ENCODE measurements around the gene P2RX1.

The P2RX1 gene

DNA sequence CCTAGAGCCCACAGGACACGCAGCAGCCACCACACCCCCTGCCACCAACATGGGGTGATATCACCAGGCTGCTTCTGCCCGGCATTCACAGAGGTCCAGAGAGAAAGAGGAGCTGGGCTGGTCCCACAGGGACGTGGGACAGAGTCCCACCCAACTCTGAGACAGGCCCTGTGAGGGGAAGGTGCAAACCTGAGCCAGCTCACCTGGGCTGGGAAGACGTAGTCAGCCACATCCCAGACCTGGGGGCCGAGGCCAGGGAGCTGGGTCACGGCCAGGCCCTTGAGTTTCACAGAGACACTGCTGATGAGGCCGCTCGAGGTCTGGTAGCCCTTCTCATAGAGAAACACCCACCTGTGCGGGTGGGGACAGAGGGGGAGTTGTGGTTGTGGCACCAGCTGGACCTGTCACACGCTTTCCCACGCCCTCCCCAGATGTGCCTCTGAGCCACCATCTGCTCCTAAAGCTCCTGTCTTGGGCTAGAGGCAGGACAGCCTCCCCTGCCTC is 11.2 kb downstream of the P2RX1 start:
- no peak for DNase-seq

DNA sequence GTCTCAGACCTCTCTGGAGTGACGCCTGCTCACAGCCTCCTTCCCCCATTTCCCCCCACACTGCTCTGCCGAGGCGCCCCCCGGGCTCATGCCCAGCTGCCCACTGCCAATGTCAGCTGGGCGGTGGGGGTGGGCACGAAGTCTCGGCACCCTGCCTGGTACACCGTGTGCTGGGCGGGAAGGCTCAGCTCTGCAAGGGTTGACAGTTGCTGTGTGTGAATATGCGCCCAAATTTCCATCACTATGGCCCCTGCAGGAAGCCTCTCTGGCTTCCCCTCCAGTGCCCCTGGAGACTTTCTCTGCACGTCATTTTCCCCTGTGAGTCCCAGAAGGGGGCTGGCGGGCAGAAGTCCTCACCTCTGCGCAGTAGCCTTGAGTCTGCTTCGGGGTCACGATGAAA is 11.8 kb downstream of the P2RX1 start:
- DNase-seq: no peak

DNA sequence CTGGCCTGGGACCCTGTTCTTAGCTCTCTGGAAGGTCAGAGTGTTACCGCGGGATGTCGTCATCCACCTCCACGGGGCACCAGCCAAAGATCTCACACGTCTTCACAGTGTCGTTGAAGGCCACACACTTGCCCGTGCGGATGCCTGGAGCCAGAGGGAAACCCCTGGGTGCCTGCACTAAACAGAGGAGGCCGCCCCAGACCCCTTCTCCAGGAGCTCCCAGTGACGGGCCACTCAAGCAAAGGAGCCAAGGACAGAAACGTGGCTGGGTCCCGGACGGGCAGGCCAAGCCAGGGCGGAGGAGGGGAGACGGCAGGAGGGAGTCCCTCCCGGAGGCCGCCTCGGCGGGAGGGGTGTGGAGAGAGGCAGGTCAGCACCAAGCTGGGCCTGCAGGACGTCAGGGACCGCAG is 12.4 kb downstream of the P2RX1 start:
- no peak for DNase-seq

DNA sequence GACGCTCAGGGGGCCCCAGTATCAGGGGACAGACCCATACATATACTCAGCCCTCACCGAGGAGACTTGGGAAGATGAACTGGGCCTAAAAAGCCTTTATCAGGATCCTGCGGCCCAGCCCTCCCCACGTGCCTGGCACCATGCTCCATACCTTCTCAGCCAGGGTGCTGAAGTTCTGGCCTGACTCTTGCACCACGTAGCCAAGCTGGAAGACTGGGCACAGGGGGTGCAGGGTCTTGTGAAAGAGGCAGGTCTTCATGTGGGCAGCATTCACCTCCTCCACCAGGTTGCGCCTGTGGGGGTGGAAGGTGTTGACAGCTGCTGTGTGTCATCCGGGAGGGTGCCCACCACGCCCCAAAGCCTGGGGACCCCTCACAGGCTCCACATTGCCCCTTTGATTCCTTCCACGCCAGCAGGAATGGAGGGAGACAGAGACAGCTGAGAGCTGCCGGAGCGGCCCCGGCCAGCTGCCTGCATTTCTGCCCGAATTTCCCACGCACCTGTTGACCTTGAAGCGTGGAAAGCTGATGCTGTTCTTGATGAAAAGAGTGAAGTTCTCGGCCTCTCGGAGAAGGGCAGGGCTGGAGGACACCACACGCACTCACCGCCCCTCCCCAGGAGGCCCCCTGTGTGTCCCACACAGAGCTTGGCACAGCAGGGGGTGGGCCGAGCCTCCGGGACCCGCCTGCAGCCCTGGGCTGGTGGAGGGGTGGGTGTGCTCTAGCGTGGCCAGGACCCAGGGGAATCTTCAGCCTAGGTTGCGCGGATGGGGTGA is 13.0 kb downstream of the P2RX1 start:
- DNase-seq: no peak

DNA sequence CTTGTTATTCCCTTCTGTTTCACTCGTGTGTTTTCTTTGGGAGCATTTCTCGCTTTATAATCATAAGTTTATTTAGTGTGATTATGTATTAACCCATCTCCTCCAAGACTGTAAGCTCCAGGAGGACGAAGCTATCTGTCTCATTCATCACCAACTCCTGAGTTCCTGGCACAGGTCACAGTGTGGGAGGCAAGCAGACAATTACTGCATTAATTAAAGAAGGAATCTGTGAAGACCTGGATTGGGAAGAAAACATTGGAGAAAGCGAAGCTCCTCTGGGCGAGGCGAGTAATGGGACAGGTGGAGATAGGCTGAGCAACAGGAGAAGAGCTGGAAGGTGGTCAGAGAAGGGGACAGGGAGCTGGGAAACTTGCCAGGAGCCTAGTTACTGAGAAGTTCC is 15.6 kb downstream of the P2RX1 start:
- DNase-seq: no peak

DNA sequence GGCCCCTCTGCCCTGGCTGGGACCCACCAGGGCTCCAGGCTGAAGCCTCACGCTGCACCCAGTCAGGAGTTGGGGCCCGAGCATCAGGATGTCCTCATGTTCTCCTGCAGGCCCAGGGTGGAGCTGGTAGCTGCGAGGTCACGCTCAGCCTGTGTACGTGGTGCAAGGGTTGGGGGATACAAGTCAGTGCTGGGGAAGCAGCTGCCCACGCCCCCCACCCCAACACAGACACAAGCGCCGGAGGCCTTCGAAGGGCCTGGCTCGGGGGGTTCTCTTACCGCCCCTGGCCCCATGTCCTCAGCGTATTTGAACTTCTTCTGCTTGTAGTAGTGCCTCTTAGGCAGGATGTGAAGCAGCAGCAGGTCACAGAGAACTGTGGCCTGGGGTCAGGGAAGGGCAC is 18.5 kb downstream of the P2RX1 start:
- no peak for DNase-seq

DNA sequence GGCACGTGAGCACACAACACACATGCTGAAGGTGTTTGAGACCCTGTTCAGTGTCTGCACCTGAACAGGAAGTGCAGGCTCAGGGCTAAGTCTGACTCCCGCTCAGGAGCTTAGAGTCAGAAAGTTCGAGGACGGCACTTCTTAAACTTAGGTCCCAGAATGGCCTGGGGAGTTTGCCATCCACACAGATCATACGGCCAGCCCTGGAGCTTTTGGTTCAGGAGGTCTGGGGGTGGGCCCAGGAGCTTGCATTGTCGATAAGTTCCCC is 19.4 kb downstream of the P2RX1 start:
- DNase-seq: no peak

DNA sequence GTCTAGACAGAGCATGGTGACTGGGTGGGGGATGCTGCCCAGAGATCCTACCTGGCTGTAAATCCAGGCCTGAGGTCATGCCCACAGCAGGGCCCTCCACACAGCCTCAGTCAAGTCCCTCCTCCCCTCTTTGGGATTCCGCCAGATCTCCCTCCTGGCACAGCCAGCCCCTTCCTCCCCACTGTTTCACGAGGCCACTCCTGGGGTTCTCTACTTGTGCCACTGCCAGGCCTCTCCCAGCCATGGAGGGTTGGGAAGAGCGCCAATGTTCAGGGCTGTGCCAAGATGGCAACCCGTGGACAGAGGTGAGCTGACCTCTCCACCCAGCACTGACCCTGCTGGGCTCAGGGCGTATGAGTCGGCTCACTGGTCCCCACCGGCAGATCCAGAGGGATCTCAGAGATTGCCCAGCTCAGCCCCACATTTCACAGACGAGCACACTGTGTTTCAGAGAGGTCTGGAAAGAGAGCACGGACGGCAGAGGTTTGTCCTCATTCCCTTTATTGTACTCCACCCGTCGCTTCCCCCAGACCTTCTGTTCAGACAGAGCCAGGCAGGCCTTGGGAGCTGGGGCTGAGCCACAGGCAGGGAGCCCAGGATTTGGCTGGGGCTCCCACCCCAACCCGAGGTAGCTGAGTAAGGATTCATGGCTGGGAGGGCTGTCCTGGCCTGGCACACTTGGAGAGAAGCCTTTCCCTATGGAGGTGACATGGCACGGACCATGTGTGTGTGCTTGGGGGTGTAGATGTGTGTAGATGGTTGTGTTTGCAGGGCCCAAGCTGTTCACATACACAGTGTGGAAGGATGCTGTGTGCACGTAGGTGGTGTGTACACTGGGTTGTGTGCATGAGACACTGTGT is 19.9 kb downstream of the P2RX1 start:
- DNase-seq: no peak

DNA sequence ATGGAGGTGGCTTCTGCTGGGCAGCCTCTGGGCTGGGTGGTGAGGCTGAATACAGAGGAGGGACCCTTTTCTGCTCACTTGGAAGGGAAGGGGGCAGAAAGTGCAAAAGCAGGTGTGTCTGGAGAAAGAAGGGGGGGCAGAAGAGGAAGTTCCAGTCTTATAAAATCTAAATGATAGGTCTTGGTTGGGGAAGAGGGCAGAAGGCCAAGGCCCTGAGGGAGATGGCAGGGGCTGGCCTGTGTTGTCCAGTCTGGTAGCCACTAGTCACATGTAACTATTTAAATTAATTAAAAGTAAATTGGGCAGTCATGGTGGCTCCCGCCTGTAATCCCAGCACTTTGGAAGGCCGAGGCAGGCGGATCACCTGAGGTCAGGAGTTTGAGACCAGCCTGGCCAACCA is 20.9 kb downstream of the P2RX1 start:
- no peak for DNase-seq

DNA sequence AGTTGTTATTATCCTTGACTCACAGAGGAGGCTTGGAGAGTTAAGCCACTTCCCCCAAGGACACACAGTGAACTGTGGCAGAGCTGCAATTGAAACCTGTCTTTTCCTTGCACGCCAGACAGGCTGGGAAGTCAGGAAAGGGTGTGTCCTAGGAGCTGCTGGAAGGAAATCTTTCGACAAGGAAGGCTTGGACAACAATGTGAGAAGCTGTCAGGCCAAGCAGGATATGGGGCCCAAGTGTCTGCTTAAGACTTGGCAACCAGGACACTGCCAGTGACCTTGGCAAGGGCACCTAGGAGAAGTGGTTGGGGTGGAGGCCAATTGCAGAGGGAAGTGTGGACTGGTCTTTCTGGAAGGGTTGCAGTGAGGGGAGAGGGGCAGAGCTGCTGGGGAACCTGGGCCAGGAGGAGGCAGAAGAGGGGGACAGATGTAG is 21.3 kb downstream of the P2RX1 start:
- no peak for DNase-seq

DNA sequence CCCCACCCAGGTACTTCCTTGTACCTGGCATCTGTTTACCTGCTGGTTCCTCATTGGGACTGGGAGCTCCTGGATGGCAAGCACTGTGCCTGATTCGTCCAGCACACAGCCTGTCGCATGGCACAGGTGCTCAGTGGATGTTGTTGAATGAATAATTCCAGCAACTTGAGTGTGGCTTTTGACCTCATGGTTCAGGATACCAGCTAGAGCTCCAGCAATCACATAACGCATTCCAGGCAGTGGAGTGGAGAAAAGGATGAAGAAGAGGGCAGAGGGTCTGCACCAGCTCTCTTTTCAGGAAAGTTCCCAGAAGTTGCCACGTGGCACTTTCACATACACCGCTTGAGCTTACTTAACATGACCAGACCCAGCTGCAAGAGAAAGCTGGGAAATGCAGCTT is 22.1 kb downstream of the P2RX1 start:
- DNase-seq: no peak

DNA sequence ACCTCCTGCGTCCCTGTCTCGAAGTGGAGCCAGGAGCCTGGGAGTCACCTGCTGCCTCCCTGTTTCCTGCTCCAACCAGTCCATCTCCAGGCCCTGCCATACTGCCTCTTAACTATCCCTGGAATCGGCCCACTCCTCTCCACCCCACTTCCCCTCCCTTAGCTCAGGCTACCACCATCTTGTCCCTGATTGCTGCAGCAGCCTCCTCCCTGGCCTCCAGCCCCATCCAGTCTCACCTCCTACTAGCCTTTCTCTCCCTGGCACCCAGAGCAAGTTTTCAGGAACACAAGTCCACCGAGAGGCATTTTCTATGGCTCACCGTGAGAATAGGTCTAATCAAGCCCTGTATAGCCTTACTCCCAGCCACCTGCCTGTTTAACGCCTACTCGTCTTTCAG is 22.5 kb downstream of the P2RX1 start:
- no peak for DNase-seq

DNA sequence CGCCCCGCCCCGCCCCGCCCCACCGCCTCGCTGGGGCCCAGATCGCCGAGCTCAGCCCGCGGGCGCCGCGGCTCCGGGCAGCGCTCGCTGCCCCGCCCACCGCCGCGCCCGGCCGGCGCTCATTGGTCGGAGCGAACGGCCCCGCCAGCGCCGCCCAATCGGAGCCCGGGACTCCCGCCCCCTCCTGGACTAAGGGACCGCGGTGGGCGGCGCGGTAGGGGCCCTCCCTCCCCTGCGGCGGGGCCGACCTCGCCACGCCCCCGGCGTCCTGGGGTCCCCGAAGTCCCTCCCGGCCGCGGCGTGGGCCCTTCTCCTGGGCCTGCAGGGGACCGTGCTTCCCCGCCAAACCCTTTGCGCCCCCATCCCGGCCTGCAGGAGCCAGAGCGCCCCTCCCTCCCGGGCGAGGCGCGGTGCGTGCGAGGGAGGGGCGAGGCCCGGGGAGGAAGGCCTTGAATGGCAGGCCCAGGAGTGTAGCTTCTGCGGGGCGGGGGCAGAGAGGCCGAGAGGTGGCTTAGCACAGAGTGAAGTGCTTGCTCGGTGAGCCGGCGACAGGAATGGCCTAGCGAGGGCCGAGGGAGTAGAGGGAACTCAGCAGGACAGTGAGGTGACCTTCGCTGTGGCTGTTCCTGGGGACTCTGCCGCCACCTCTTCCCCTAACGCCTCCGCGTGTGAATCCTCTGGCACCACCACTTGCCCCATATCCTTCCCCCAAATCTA is 23.1 kb downstream of the P2RX1 start, which contains the start of gene CAMKK1:
CAMKK1 (minus strand) TSS at position 51 of the 717 bp plus-strand sequence. CDS start 7,366 bp downstream, outside the sequence.
- peak; percentile 82 to 89 (median 84) for DNase-seq

DNA sequence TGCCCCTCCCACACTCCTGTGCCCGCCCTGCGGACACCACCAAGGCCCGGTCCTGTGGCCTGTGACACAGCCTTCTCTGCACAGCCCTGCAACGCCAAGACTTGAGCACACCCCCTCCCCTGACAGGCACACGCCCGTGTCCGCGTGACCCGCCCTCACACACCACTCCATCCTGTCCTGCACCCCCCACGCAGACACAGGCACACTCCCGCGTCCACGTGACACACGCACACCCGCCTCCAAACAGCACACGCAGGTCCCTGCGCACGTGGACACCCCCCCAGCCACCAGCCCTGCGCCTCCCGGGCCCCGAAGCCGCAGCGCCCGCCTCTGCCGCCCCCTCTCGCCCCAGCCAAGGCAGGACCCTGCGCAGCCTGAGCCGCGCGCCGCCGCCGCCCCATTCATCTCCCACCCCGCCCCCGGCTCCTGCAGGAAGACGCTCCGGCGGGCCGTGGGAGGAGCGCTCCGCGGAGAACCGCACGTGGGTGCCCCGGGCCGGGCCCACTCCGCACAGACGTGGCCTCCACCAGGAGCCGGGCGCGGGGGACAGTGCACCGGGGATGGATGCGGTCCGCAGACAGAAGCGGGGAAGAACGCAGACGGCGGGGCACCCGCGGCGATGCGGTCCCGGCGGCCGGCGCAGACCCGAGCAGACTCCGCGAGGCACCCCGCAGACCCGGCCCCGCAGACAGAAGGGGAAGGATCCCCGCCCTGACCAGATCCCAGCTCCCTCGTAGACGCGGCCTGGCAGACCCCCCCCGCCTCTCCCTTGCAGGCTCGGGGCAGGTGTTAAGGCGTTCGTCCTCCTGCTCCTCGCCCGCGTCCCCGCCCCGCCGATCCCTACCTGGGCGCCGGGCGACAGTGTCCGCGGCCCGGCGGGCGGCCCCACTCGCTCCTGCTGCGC is 23.9 kb downstream of the P2RX1 start:
- peak; percentile 63 to 85 (median 78) for DNase-seq

DNA sequence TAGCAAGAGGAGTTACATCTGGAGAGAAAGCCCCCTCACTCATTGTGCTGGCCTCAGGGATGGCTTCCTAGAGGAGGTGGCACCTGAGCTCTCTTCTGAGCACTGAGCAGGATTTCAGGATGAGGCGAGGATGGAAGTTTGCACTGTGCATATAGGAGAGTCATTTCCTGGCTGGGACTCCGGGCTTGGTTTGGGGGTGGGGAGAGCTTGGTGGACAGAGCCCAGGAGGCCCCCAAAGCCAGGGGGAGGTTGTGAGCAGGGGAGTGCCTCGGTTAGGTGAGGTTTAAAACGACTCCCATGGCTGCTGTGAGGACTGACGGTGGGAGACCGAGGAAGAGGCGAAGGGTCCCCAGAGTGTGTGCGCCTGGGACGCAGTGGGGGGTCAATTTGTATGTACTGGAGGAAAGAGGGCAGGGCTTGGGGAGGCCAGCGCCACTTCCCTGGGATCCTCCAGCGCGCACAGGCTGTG is 24.6 kb downstream of the P2RX1 start:
- DNase-seq: no peak

DNA sequence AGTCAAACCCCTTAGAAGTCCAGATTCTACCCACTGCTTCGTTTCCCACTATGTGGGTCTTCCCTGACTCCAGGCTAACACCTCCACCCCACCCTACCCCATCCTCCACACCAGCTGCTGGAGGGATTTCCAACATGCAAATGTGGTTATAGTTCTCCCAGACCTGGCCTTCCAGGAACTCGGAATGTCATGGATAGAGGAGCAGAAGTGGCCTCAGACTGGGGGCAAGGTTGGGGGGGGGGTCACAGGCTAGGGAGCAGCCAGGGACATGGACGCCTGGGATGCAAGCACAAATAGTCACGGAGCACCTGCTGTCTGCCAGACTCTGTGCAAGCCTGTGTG is 25.4 kb downstream of the P2RX1 start:
- DNase-seq: no peak

DNA sequence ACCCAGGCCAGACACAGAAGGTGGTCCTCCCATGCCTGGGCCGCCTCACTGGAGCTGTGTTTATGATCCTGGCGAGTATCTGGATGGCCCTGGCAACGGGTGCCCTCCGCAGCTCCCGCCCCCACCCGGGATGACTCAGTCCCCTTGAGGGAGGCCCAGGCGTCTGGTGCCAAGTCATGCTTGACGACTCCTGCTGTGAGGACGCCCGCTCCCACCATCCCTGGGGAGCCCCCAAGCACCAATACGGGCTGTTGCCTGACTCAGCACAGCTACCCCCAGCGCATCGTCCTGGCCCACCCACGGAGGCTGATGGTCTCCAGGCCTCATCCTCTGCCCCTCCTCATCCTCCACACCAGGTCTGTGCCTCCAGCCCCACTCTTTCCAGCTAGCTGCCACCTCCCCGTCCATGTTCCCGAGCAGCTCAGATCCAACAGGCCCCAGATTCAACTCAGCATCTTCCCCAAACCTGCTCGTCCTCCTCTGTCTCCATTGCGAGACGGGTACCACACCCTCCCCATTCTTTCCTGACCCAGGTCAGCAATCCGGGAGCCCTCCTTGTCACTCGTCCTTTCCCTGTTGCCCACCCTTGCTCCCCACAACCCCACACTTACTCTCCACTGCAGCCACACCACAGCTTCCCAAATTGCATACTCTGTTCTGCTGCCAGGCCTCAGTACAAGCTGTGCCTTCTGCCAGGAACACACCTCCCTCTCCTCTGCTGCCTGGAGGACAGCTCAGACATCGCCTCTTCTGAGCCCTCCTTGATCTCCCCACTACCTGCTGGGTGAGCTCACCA is 26.0 kb downstream of the P2RX1 start:
- DNase-seq: no peak

DNA sequence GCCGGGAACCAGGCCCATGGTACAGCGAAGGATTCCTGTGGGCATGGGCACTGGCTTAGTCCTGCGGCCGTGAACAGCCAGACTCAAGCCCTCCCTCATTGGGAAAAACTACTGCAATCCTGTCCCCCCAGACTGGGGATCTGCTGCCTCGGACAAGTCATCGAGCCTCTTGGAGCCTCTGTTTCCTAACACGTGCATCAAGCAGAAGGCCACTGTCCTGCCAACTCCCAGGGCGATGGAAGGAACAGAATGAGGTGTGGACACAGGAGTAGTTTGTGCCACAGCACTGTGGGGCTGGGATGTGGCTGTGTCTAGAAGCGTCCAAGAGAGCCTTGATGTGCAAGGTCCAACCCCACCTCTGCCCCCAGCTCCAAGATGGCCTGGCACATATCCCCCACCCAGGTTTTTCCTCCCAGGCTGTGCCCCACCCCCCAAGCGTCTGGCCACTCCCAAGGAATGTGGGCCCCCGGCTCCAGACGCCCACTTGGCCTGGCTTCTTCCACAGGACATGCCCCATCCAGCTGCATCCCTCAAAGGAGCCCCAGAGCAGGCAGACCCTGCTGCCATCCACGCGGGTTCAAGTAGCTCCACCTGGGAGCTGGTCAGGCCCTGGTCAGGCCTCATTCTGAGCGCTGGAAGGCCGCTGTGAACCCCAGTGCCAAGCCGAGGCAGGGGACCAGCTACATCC is 26.8 kb downstream of the P2RX1 start:
- no peak for DNase-seq

DNA sequence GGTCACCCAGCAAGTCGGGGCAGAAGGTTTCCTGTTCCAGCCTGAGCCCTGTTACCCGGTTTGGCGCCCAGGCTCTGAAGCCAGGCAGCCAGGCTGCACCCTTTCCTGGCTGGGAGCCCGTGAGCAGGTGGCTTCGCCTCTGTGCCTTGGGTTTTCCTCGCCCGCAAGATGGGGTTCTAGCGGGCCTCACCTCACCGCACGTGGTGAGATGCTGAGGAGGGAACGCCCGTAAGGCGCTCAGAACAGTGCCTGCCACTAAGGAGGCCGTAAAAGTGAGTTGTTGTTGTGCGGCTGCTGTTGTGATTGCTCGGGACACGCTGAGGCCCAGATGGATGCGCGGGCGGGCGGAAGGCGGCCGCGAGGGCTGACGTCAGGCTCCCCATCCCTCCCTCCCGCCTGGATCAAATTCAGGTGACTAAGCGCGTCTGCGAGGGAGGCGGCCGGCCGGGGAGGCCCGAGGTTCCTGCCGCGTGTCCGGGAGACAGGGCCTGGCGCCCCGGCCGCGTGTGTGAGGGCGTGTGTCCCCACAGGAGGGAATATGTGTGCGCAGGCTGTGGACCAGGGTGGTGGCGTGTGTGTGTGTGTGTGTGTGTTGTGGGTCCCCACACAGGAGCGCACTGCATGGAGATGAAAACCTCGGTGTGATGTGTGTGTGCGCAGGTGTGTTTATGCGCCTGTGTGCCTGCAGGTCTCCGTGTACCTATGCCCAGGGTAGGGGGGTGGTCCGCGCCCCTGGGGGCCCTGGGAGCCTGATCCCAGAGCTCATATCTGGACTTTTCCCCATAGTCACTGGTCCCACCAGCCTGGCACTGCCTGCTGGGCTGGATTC is 27.7 kb downstream of the P2RX1 start:
- DNase-seq: no peak

DNA sequence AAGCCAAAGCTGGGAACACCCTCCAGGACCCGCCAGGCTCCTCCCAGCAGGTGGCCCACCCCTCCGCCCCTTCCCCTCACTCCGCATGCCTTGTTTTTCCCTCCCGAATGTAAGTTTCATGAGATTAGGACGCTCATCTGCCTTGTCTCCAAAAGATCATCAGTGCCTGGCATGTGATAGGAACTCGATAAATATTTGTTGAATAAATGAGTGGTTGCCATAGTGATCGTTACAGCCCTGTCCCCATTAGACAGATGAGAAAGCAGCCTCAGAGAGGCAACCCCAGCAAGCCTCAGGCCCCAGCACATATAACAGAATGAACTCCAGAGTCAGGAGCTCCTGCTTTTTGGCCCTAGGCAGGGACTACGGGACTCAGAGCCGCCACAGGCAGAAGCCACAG is 28.5 kb downstream of the P2RX1 start:
- no peak for DNase-seq
